HepG2 (cell line): ENCODE results near the gene BRAF. TPM values are rescaled to one million over a fixed set of nuclear protein-coding genes. Genes with fewer than 3 reads are reported as not detected.

Experiments
- ATAC-seq: fragments of 200-7000 bp; cut with Tn5 transposase; 3 replicates; pipeline ENCODE4 v1.9.1; 2020; ENCODE audit warnings: mild to moderate bottlenecking, moderate library complexity
- BruUV-seq: library from RNA; stranded (reverse); fragments of 400-500 nt; replicated peaks from 2 replicates; lab custom pipeline; 2021; lab: Mats Ljungman, UMichigan
- CTCF ChIA-PET: fragments of 300-600 bp; formaldehyde crosslinking; extraction: SDS; loops from one replicate; lab custom pipeline; 2021; ENCODE audit warnings: low total read pairs, inconsistent platforms, low intra/inter-chr PET ratio; lab: Yijun Ruan, JAX
- POLR2A ChIA-PET: fragments of 350-600 bp; sonication (Branson Sonifier 250); formaldehyde crosslinking; loops from one replicate; lab custom pipeline; 2020; ENCODE audit warnings: antibody characterized with exemption, inconsistent platforms; lab: Yijun Ruan, JAX
- DNase-seq: peaks from one replicate; pipeline ENCODE4 v3.0.0-alpha.2; 2015; ENCODE audit warnings: low spot score
- FAIRE-seq: peaks from 3 replicates; lab custom pipeline; 2011; peaks lifted over from hg19 to GRCh38; lab: Jason Lieb, UNC
- H2AFZ ChIP-seq: one replicate; pipeline ENCODE4 v1.6.1; 2011; ENCODE audit warnings: low read length, inconsistent platforms
- H3K27ac ChIP-seq: fragments of 300-600 bp; 3 replicates; pipeline ENCODE4 v1.8.0; 2011; ENCODE audit warnings: mixed run types, mild to moderate bottlenecking, mixed read lengths, low read length, inconsistent platforms; ENCODE audit not compliant: insufficient read depth; ENCODE audit errors: extremely low read length
- H3K27me3 ChIP-seq, 2 experiments: fragments of 200-600 bp in 1 of 2; 2 replicates in 1 of 2; 3 replicates in 1 of 2; pipeline versions ENCODE4 v1.6.0 to v1.8.0; 2011; ENCODE audit warnings: low read length in 2 of 2, mild to moderate bottlenecking in 2 of 2, moderate library complexity in 2 of 2, inconsistent platforms in 1 of 2; ENCODE audit not compliant: insufficient read depth in 2 of 2, control insufficient read depth in 1 of 2
- H3K36me3 ChIP-seq, 2 experiments: fragments of 200-600 bp in 1 of 2; replicated peaks in 1 of 2; 2 replicates in 1 of 2; 3 replicates in 1 of 2; pipeline versions ENCODE4 v1.5.1 to v1.8.0; 2011; ENCODE audit warnings: low read length in 2 of 2, inconsistent platforms in 1 of 2; ENCODE audit not compliant: insufficient read depth in 2 of 2, control insufficient read depth in 1 of 2
- H3K4me1 ChIP-seq: 2 replicates; pipeline ENCODE4 v1.5.1; 2012; ENCODE audit warnings: low read length, inconsistent platforms; ENCODE audit not compliant: insufficient read depth
- H3K4me2 ChIP-seq: 2 replicates; pipeline ENCODE4 v1.6.0; 2011; ENCODE audit warnings: low read depth, low read length, inconsistent platforms
- H3K4me3 ChIP-seq, 3 experiments: fragments of 200-600 bp in 1 of 3; sonication (generic), shearing (Covaris generic) in 1 of 3; replicated peaks in 1 of 3; 2 replicates each; pipeline ENCODE4 v1.5.1; 2011 to 2016; ENCODE audit warnings: low read length in 3 of 3, inconsistent platforms in 2 of 3, low read depth in 2 of 3, mild to moderate bottlenecking in 2 of 3, control low read depth in 1 of 3, mixed read lengths in 1 of 3; ENCODE audit not compliant: insufficient read depth in 1 of 3
- H3K79me2 ChIP-seq: one replicate; pipeline ENCODE4 v1.6.1; 2011; ENCODE audit warnings: low read length, inconsistent platforms; ENCODE audit not compliant: insufficient read depth
- H3K9ac ChIP-seq: 2 replicates; pipeline ENCODE4 v1.6.0; 2011; ENCODE audit warnings: mild to moderate bottlenecking, low read depth, low read length, inconsistent platforms; ENCODE audit not compliant: insufficient read depth
- H3K9me3 ChIP-seq: 2 replicates; pipeline ENCODE4 v1.5.1; 2012; ENCODE audit warnings: mild to moderate bottlenecking, low read length
- H4K20me1 ChIP-seq: 2 replicates; pipeline ENCODE4 v1.6.0; 2011; ENCODE audit warnings: inconsistent platforms, mild to moderate bottlenecking, low read length, moderate library complexity; ENCODE audit not compliant: insufficient read depth
- SCMH1 ChIP-seq: sonication (generic); formaldehyde crosslinking; IDR thresholded peaks from 2 replicates; pipeline ENCODE4 v1.9.0; 2021; ENCODE audit warnings: missing genetic modification reagents, mild to moderate bottlenecking, borderline replicate concordance
- SRSF1 ChIP-seq: fragments of 200-400 bp; formaldehyde crosslinking; optimal IDR thresholded peaks from 2 replicates; pipeline ENCODE3; 2017; ENCODE audit warnings: mild to moderate bottlenecking, low read depth, low read length, moderate library complexity
- ZNF44 ChIP-seq: sonication (generic); formaldehyde crosslinking; IDR thresholded peaks from 2 replicates; pipeline ENCODE4 v1.5.1; 2020; ENCODE audit warnings: mild to moderate bottlenecking, missing genetic modification reagents
- WGBS: methylation state at CpG from one replicate; pipeline ENCODE4 v1.1.6; 2017; ENCODE audit warnings: low lambda C conversion rate; 5-methylcytosine and 5-hydroxymethylcytosine counted together
- in situ Hi-C: cut with HindIII; loops from 2 replicates; pipeline ENCODE4 v1.10.0; 2017; ENCODE audit warnings: low pct_unique_long_range_greater_than_20kb; ENCODE audit not compliant: extremely low pct_ligation_motif_present
- intact Hi-C: fragments of 100-400 bp; cut with micrococcal nuclease; formaldehyde crosslinking; loops from one replicate; pipeline ENCODE4 v1.10.0; 2022; ENCODE audit not compliant: unreplicated experiment
- polyA plus RNA-seq, 8 experiments: library from polyadenylated mRNA; depleted of rRNA in 3 of 8; stranded (reverse) in 7 of 8; unstranded in 1 of 8; fragments of >200 nt; fragmentation: Illumina TruSeq in 4 of 8; extraction: Trizol in 4 of 8; gene quantifications; 2 replicates each; pipeline versions ENCODE4 v1.2.1 to v1.2.3, GENCODE V29; 2011 to 2016; ENCODE audit warnings: low read depth in 4 of 8, missing spikeins in 1 of 8, mixed read lengths in 1 of 8; ENCODE audit not compliant: insufficient read depth in 1 of 8
- total RNA-seq, 5 experiments: library from RNA; depleted of rRNA; stranded (reverse); fragments of >200 nt; fragmentation: Illumina TruSeq; extraction: Trizol; gene quantifications; 2 replicates each; pipeline ENCODE4 v1.2.3, GENCODE V29; 2016; ENCODE audit warnings: low read depth in 1 of 5
- TF ChIP-seq, protein P1 (sequence below): sonication (generic); formaldehyde crosslinking; IDR thresholded peaks from 2 replicates; pipeline ENCODE4 v1.5.0; 2020; ENCODE audit warnings: mild to moderate bottlenecking, missing genetic modification reagents
- TF ChIP-seq, protein P2 (sequence below): sonication (generic); formaldehyde crosslinking; IDR thresholded peaks from 2 replicates; pipeline ENCODE4 v1.5.1; 2020; ENCODE audit warnings: missing genetic modification reagents, mild to moderate bottlenecking, borderline replicate concordance

BRAF gene
- total and polyA plus RNA-seq, 2 of the 13 experiments (the other 11 are each of a cell fraction or from before 2014, with no cell fraction given) = 12.5 to 13.4 TPM

GRCh38 chr7:140937702-140938264 lies 13.1 kb upstream of the BRAF start:
- DNase-seq = no peak
- Histone ChIP-seq H3K36me3 (no peaks in the 10 kb centered on the region), H3K79me2 (no peaks in the 10 kb centered on the region), H4K20me1 (no peaks in the 10 kb centered on the region), H2AFZ (no peak overlapping the region), H3K4me3 (no peak overlapping the region), H3K9ac (no peak overlapping the region), H3K27ac (no peak overlapping the region), H3K4me2 (no peak overlapping the region), H3K9me3 (no peaks in the 10 kb centered on the region), H3K4me1 (no peaks in the 10 kb centered on the region), H3K27me3 (peaks cover 1 to 8% of the 10 kb centered on the region in 2 experiments; a peak in 1 of 5 replicates)
- in situ Hi-C loops = no loop called here
- 23% methylated on average over 3 of the region's 3 CpGs for WGBS
- no peak for TF ChIP-seq ZNF44 (CRISPR knock-in tag)
- no peak for TF ChIP-seq SRSF1
- TF ChIP-seq, protein P1, sequence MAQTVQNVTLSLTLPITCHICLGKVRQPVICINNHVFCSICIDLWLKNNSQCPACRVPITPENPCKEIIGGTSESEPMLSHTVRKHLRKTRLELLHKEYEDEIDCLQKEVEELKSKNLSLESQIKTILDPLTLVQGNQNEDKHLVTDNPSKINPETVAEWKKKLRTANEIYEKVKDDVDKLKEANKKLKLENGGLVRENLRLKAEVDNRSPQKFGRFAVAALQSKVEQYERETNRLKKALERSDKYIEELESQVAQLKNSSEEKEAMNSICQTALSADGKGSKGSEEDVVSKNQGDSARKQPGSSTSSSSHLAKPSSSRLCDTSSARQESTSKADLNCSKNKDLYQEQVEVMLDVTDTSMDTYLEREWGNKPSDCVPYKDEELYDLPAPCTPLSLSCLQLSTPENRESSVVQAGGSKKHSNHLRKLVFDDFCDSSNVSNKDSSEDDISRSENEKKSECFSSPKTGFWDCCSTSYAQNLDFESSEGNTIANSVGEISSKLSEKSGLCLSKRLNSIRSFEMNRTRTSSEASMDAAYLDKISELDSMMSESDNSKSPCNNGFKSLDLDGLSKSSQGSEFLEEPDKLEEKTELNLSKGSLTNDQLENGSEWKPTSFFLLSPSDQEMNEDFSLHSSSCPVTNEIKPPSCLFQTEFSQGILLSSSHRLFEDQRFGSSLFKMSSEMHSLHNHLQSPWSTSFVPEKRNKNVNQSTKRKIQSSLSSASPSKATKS (CRISPR knock-in tag) = no peak
- TF ChIP-seq, protein P2, sequence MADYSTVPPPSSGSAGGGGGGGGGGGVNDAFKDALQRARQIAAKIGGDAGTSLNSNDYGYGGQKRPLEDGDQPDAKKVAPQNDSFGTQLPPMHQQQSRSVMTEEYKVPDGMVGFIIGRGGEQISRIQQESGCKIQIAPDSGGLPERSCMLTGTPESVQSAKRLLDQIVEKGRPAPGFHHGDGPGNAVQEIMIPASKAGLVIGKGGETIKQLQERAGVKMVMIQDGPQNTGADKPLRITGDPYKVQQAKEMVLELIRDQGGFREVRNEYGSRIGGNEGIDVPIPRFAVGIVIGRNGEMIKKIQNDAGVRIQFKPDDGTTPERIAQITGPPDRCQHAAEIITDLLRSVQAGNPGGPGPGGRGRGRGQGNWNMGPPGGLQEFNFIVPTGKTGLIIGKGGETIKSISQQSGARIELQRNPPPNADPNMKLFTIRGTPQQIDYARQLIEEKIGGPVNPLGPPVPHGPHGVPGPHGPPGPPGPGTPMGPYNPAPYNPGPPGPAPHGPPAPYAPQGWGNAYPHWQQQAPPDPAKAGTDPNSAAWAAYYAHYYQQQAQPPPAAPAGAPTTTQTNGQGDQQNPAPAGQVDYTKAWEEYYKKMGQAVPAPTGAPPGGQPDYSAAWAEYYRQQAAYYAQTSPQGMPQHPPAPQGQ = no peak
- TF ChIP-seq SCMH1 (CRISPR knock-in tag) = no peak
- intact Hi-C loops = no loop called here
- POLR2A ChIA-PET = no interaction called here
- no peak for FAIRE-seq
- ATAC-seq = no peak
- CTCF ChIA-PET = no interaction called here
- BruUV-seq = no TSS peak
